Esophagus squamous epithelium (tissue), 4 donors: ENCODE results near the gene SFXN5.

Experiments used
- CTCF ChIP-seq, 6 experiments: fragments of 450-650 bp in 4 of 6; fragments of 200-600 bp in 2 of 6; sonication (generic) in 2 of 6; IDR thresholded peaks; one replicate each; pipeline ENCODE4 v1.5.1; 2016 to 2019; ENCODE audit warnings: antibody characterized with exemption in 6 of 6, mild to moderate bottlenecking in 4 of 6, moderate library complexity in 4 of 6
- POLR2A ChIP-seq, 4 donors: fragments of 450-650 bp; IDR thresholded peaks; one replicate each; pipeline ENCODE4 v1.6.1; 2017; ENCODE audit warnings: antibody characterized with exemption in 4 of 4, mild to moderate bottlenecking in 4 of 4, moderate library complexity in 3 of 4

DNA sequence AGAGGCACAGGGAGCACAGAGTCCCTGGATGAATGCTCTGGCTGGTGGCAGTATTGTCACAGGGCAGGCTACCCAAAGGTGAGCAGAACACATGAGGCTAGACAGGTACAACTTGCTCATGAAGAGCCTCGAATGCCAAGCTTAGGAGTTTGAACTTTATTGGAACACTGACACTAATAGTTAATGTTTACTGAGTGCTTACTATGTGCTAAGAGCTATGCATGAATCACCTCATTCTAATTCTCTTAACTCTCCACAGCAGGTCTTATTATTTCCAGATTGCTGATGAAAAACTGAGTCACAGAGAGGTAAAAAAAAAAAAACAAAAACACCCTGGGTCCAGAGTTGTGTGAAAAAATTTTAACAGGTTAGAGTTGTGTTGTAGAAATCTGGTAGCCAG is 160.3 kb downstream of the SFXN5 start:
- TF ChIP-seq POLR2A (IDR thresholded peaks at IDR 0.05) (no peak), CTCF (IDR thresholded peaks at IDR 0.05) (no peak)
